ENCODE results near the gene CFAP300.

The CFAP300 gene

DNA sequence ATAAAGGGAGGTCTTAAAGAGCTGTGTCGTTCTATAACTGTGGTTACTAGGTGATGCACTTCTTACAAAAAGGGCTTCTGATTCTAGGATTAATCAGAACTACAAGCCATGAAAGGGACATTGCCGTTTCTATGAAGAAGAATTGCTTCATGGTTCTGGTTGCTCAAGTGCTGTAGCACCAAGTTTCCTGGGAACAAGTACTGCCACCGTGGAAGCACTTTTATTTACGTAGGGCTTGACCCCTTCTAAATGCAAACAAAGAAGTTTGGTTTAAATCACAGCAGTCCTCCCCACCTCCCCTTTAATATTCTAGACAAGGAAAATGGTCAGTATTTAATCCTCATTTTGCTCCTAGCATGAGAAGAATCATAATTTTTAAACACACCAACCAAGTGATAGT, 72.8 kb downstream of the CFAP300 start:
- DNase-seq (ENCODE audit: low read depth): no peak
- TF ChIP-seq, protein P1, sequence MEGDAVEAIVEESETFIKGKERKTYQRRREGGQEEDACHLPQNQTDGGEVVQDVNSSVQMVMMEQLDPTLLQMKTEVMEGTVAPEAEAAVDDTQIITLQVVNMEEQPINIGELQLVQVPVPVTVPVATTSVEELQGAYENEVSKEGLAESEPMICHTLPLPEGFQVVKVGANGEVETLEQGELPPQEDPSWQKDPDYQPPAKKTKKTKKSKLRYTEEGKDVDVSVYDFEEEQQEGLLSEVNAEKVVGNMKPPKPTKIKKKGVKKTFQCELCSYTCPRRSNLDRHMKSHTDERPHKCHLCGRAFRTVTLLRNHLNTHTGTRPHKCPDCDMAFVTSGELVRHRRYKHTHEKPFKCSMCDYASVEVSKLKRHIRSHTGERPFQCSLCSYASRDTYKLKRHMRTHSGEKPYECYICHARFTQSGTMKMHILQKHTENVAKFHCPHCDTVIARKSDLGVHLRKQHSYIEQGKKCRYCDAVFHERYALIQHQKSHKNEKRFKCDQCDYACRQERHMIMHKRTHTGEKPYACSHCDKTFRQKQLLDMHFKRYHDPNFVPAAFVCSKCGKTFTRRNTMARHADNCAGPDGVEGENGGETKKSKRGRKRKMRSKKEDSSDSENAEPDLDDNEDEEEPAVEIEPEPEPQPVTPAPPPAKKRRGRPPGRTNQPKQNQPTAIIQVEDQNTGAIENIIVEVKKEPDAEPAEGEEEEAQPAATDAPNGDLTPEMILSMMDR (IDR thresholded peaks at IDR 0.05; ENCODE audit: control insufficient read depth, extremely low read depth, insufficient read depth): no peak
- H3K4me3 ChIP-seq (ENCODE audit: low read depth, low read length): peak overlapping the region; percentile 27

DNA sequence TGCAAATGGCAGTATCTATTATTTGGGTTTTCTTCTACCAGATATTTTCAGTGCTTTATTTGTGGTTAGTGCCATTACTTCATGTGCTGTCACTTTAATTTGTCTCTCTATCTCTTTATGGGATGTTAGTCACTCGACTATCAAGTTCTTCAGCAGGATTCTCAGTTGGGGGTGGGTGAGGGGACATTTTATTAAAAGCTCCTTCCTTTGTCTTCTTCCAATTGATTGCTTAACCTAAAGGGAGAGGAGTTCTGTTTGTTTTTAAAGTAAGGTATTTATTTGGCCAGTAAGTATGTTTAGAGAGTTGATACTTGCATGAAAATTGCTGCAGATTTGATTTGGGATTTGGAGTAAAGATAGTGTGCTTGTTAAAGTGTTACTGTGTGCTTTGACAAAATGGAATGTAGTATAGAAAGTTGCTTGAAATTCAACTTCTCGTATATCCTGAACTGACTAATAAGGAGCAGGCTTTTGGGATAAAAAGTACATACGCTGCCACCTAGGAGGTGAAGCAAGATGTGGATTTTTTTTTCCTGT, 73.3 kb downstream of the CFAP300 start:
- peak overlapping the region; percentile 27 for H3K4me3 ChIP-seq (ENCODE audit: low read depth, low read length)
- peak; percentile 38 for DNase-seq (ENCODE audit: low read depth)
- TF ChIP-seq, protein P1 (IDR thresholded peaks at IDR 0.05; ENCODE audit: control insufficient read depth, extremely low read depth, insufficient read depth): no peak

DNA sequence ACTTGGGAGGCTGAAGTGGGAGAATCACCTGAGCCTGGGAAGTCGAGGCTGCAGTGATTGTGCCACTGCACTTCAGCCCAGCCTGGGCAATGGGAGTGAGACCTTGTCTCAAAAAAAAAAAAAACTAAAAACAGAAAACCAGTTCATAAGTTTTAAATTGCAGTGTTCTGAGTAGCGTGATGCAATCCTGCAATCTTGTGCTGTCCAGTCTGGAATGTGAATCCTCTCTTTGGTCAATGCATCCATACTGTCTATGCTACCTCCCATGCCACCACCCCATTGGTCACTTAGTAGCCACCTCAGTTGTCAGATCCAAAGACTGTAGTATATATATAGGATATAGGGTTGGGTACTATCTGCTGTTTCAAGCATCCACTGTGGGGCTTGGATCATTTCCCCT, 74.1 kb downstream of the CFAP300 start:
- TF ChIP-seq, protein P1 (IDR thresholded peaks at IDR 0.05; ENCODE audit: control insufficient read depth, extremely low read depth, insufficient read depth): no peak
- no peak for DNase-seq (ENCODE audit: low read depth)
- no peak overlapping the region for H3K4me3 ChIP-seq (ENCODE audit: low read depth, low read length)

Measured in LNCaP clone FGC (cell line).